DMS79 (cell line): ENCODE results near the gene TXNIP.

Experiments
- DNase-seq: peaks from one replicate; lab custom pipeline; 2025; lab: John Stamatoyannopoulos, UW

The TXNIP gene

GRCh38 chr1:145962157-145963102 is 33.9 kb downstream of the TXNIP start:
- no peak for DNase-seq

- DNase-seq, result no peak
Measured at GRCh38 chr1:145961425-145962156, 34.8 kb downstream of the TXNIP start.

- no peak for DNase-seq
Measured at GRCh38 chr1:145961109-145961424, 35.3 kb downstream of the TXNIP start.

GRCh38 chr1:145960468-145961108 is 35.8 kb downstream of the TXNIP start:
- DNase-seq, result peak; percentile 55

DNA sequence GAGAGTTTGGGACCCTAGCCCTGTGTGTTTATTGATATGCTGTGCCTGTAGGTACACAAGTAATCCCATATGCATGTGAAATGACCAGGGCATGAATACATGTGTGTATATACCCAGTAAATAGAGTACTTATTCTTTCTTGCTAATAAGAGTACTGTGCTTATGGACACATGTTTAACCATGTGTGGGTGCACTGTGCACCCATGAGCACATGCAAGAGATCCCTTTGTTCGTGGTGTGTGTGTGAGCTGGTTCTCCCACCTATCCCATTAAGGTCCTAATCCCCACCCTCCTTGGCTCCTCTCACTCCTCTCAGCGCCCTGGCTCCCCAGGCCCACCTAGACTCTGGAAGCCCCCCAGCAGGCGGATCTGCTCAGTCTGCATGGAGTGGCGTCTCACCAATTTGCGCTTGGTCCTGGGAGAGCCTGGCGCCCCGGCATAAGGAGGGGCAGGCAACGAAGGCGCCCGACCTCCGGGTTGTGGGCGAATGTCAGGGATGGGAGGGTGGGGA is 36.4 kb downstream of the TXNIP start:
- DNase-seq, result no peak

DNA sequence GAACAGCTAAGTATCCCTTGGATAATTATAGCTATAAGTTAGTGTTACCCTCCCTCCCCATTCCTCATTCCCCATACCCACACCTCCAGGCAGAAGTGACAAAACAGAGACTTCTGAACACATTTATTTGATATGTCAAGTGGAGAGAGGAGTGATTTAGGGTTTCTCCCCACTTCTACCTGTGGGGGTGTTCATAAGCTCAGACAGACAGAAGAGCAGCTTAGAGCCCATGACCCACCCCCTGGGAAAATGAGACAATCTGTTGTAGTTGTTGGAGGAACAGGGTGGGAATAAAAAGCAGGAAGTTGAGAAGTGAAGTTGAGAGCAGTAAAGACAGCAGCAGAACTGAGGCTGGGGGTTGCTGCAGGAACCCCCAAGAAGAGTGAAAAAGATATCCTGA is 37.0 kb downstream of the TXNIP start:
- no peak for DNase-seq

- DNase-seq, result no peak
Measured at GRCh38 chr1:145958734-145959133, 37.6 kb downstream of the TXNIP start.

DNA sequence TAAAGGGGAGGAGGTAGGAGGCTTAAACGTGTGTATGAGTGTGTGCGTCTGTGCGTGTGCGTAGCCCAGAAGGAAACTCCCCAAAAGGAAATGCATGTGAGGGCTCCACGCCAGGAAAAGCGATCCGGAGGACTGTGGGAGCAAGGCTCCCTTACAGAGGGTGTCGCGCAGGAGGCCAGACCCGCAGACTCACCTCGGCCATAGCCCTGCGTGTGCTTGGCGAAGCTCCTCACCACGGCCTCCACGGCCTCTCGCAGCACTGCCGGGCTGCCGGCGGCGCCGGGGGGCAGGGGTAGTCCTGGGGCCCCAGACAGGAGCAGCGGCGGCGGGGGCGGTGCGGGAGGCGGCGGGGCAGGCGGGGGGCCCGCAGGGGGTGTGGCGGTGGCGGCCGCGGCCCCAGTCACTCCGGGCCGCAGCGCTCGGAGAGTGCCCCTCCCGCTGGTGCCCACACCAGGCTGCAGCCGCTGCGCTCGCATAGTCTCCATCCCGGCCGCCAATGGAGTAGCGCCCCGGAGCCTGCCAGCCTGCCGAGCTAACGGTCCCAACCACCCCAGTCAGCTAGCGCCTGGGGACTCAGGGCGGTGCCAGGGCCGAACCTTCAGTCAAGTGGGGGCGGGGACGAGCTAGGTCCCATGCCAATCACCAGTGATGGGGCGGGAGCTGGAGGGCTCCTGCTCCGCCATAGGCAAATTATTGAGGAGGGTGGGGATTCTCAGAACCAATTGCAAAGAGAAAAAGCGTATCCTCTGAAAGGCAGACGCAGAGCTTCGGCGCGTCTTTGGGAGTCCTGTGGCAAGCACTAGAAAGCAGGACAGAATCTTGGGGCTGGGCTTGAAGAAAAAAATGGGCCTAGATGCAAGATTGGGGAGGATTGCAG is 38.7 kb downstream of the TXNIP start, which contains the start of gene LIX1L:
Gene LIX1L, minus strand, starts transcription at position 575 of the 877 bp plus-strand sequence. Its CDS starts 90 bp downstream, at position 485.
- peak; percentile 88 for DNase-seq

GRCh38 chr1:145956781-145957442 is 39.5 kb downstream of the TXNIP start:
- DNase-seq, result no peak

- no peak for DNase-seq
Measured at GRCh38 chr1:145956361-145956760, 40.0 kb downstream of the TXNIP start.

DNA sequence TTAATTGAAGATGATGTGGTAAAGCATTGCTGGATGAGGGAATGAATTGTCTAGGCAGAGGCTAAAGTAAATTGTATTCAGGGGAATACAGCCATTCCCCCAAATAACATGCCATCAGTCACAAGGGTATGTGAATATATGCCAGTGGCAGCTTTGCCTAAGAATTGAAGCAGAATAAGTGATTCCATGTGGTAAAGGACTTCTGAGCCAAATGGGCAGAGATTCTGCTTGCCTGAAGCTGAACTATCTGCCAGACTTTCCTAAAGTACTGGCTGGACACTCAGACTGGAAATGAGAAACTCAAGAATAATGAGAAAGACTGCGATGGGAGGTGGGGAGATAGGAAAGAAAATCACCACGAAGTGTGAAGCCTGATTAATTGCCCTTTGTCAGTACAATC is 40.9 kb downstream of the TXNIP start:
- no peak for DNase-seq

GRCh38 chr1:145953861-145954260 is 42.5 kb downstream of the TXNIP start:
- DNase-seq, result no peak

DNA sequence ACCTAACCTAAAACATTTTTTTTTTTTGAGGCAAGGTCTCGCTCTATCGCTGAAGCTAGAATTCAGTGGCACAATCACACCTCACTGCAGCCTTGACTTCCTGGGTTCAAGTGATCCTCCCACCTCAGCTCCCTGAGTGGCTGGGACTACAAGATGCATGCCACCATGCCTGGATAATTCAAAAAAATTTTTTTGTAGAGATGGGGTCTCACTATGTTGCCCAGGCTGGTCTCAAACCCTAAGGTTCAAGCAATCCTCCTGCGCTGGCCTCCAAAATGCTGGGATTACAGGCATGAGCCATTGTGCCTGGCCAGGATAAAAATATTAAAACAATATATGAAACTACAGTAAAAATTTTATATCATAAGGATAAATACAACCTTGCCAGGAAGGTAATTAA is 43.5 kb downstream of the TXNIP start:
- no peak for DNase-seq

DNA sequence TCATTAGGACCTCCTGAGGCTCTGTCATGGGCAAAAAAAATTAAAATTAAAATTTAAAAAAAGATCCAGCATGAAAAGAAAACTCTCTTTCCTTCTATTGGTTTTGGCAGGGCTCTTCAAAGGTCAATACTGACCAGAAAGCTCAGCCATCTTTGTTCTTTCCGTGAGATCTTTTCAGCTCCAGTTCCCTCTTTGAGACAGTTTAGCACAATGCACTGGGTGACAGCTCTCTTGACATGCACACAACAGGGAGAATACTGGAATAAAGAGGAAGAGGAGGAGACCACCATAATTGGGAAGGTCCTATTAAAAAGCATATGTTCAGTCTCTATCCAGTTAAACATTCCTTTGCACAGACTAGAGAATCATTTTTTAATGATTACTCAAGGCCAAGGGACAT is 44.9 kb downstream of the TXNIP start:
- no peak for DNase-seq

DNA sequence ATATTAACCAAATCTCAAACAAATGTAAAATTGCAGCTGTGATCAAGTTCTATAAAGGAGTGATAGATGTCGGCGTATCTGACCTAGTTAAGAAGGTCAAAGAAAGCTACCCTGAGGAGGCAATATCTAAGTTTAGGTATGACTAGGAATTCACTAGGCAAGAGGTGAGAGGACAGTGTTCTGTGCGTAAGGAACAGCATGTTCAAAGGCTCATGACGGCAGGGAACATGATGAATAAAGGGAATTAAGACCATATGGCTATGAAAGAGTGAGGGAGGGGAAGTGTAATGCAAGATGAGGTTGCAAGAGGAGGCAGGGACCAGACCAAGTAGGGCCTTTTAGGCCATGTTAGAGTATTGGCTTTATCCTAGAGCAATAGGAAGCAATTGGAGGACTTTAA is 47.2 kb downstream of the TXNIP start:
- DNase-seq, result no peak

DNA sequence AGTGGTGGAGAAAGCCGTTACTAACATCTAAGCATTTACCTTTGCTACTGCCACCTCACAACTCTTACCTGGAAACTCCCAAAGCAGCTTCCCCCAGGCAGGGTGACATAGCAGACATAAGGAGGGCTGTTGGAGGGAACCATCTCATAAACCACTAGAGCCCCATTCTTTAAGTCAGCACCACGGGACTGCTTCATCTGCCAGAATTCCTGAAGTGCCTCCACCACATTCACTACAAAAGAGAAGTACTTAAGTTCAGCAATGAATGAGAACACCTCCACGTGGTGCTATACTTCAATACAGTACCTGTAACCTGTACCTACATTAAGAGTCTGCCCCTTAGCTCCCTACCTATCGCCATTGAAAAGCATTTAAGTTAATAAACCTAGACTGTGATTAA is 48.8 kb downstream of the TXNIP start:
- no peak for DNase-seq

- DNase-seq, result no peak
Measured at GRCh38 chr1:145946477-145946986, 49.8 kb downstream of the TXNIP start.

DNA sequence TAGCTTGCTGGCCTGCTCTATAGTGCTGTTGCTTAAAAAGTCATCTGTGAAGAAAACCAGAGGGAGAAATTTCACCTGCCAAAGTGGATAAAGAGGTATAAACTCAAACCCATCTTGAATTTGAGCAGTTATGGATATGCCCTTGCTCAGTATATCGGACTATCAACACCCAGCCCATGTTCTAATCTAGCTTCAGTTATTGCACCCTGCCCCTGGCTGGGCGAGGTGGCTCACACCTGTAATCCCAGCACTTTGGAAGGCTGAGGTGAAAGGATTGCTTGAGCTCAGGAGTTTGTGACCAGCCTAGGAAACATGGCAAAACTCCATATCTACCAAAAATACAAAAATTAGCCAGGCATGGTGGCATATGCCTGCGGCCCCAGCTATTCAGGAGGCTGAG is 51.8 kb downstream of the TXNIP start:
- no peak for DNase-seq

GRCh38 chr1:145942871-145943270 is 53.5 kb downstream of the TXNIP start:
- DNase-seq, result no peak
